Keratinocyte (primary cell): ENCODE data around the gene CTCFL. TPM values are rescaled to one million over a fixed set of nuclear protein-coding genes. Genes with fewer than 3 reads are reported as not detected.

Experiments used
- DNase-seq: peaks from one replicate; pipeline ENCODE4 v3.0.0-alpha.2; 2011; ENCODE audit warnings: low read depth, missing footprints, low spot score
- FAIRE-seq: peaks from 2 replicates; lab custom pipeline; 2011; peaks lifted over from hg19 to GRCh38; lab: Jason Lieb, UNC
- H2AFZ ChIP-seq: 2 replicates; pipeline ENCODE4 v1.6.0; 2012; ENCODE audit warnings: low read length, control low read depth, inconsistent platforms; ENCODE audit not compliant: control insufficient read depth
- H3K27ac ChIP-seq: 2 replicates; pipeline ENCODE4 v1.5.1; 2011; ENCODE audit warnings: low read length; ENCODE audit not compliant: control insufficient read depth, insufficient read depth
- H3K27me3 ChIP-seq: 3 replicates; pipeline ENCODE4 v1.6.0; 2011; ENCODE audit warnings: low read length; ENCODE audit not compliant: control insufficient read depth, insufficient read depth; ENCODE audit errors: extremely low read depth
- H3K36me3 ChIP-seq, 2 experiments: 2 replicates in 1 of 2; 3 replicates in 1 of 2; pipeline ENCODE4 v1.5.1; 2011; ENCODE audit warnings: low read length in 2 of 2, mild to moderate bottlenecking in 1 of 2; ENCODE audit not compliant: control insufficient read depth in 2 of 2, insufficient read depth in 2 of 2; ENCODE audit errors: extremely low read depth in 1 of 2
- H3K4me1 ChIP-seq: 3 replicates; pipeline ENCODE4 v1.5.1; 2011; ENCODE audit warnings: low read length; ENCODE audit not compliant: control insufficient read depth, insufficient read depth; ENCODE audit errors: extremely low read depth
- H3K4me2 ChIP-seq: 3 replicates; pipeline ENCODE4 v1.6.0; 2011; ENCODE audit warnings: low read depth, low read length; ENCODE audit not compliant: control insufficient read depth, insufficient read depth; ENCODE audit errors: extremely low read depth
- H3K4me3 ChIP-seq, 3 experiments: fragments of 200-600 bp in 1 of 3; sonication (generic) in 1 of 3; 2 replicates in 2 of 3; 3 replicates in 1 of 3; pipeline ENCODE4 v1.5.1; 2011 to 2016; ENCODE audit warnings: low read length in 3 of 3, mild to moderate bottlenecking in 3 of 3, control low read depth in 2 of 3, inconsistent platforms in 1 of 3, low read depth in 1 of 3, mixed read lengths in 1 of 3, mixed run types in 1 of 3, moderate library complexity in 1 of 3; ENCODE audit not compliant: control insufficient read depth in 2 of 3, insufficient read depth in 2 of 3; ENCODE audit errors: extremely low read depth in 1 of 3
- H3K79me2 ChIP-seq: 2 replicates; pipeline ENCODE4 v1.6.0; 2012; ENCODE audit warnings: low read length; ENCODE audit not compliant: control insufficient read depth, insufficient read depth
- H3K9ac ChIP-seq: 3 replicates; pipeline ENCODE4 v1.6.0; 2011; ENCODE audit warnings: low read length; ENCODE audit not compliant: control insufficient read depth, insufficient read depth; ENCODE audit errors: extremely low read depth
- H3K9me1 ChIP-seq: 3 replicates; pipeline ENCODE4 v1.6.0; 2011; ENCODE audit warnings: low read length; ENCODE audit not compliant: control insufficient read depth, insufficient read depth; ENCODE audit errors: extremely low read depth
- H3K9me3 ChIP-seq: 2 replicates; pipeline ENCODE4 v1.5.1; 2012; ENCODE audit warnings: low read depth, low read length; ENCODE audit not compliant: control insufficient read depth
- H4K20me1 ChIP-seq: 3 replicates; pipeline ENCODE4 v1.6.0; 2011; ENCODE audit warnings: low read length; ENCODE audit not compliant: control insufficient read depth, insufficient read depth; ENCODE audit errors: extremely low read depth
- CTCF ChIP-seq, 3 experiments: IDR thresholded peaks in 1 of 3; conservative IDR thresholded peaks in 1 of 3; optimal IDR thresholded peaks in 1 of 3; 2 replicates in 2 of 3; 3 replicates in 1 of 3; pipeline versions ENCODE3 to v1.5.1; 2011; ENCODE audit warnings: low read length in 3 of 3, mild to moderate bottlenecking in 3 of 3, moderate library complexity in 2 of 3, control low read depth in 1 of 3, inconsistent platforms in 1 of 3; ENCODE audit not compliant: insufficient read depth in 2 of 3; ENCODE audit errors: extremely low read depth in 1 of 3
- EZH2 ChIP-seq: IDR thresholded peaks from one replicate; pipeline ENCODE4 v1.6.1; 2012; ENCODE audit warnings: inconsistent platforms, mild to moderate bottlenecking, low read length, moderate library complexity
- dilution Hi-C: fragments of 300-500 bp; cut with MboI; formaldehyde crosslinking; loops from one replicate; pipeline ENCODE4 v1.7.0; 2020; ENCODE audit warnings: low sequenced_read_pairs; ENCODE audit not compliant: extremely low pct_ligation_motif_present
- polyA plus RNA-seq, 5 experiments: library from polyadenylated mRNA; depleted of rRNA in 3 of 5; stranded (reverse) in 3 of 5; stranded (forward) in 1 of 5; unstranded in 1 of 5; fragments of >200 nt; gene quantifications; 1 replicate in 1 of 5; 2 replicates in 3 of 5; 3 replicates in 1 of 5; pipeline versions ENCODE4 v1.2.1 to v1.2.3, GENCODE V29; 2011 to 2012; ENCODE audit warnings: missing spikeins in 2 of 5, low read depth in 1 of 5, low replicate concordance in 1 of 5

CTCFL gene
- polyA plus RNA-seq, 1 donor (not counting 4 experiments of a cell fraction or from before 2014, with no cell fraction given), result not detected

- no peak for TF ChIP-seq CTCF (optimal IDR thresholded peaks at IDR 0.05 in 1 of 3, IDR thresholded peaks at IDR 0.05 in 1 of 3, conservative IDR thresholded peaks at IDR 0.05 in 1 of 3; ENCODE audit: extremely low read depth in 1 of 3, insufficient read depth in 2 of 3, low read length in 3 of 3)
- TF ChIP-seq EZH2, result no peak
- H3K4me3 ChIP-seq, result no peak overlapping the region
- no peaks in the 10 kb centered on the region for H3K36me3 ChIP-seq
- peaks cover 73% of the 10 kb centered on the region for H3K27me3 ChIP-seq
- H3K27ac ChIP-seq, result no peak overlapping the region
- no peak overlapping the region for H2AFZ ChIP-seq
- dilution Hi-C loops, result no loop called here
- no peaks in the 10 kb centered on the region for H3K9me3 ChIP-seq
- no peak overlapping the region for H3K4me2 ChIP-seq
- H3K9me1 ChIP-seq, result no peaks in the 10 kb centered on the region
- no peaks in the 10 kb centered on the region for H3K79me2 ChIP-seq
- H3K4me1 ChIP-seq, result no peaks in the 10 kb centered on the region
- no peak for DNase-seq
- FAIRE-seq, result no peak
- H3K9ac ChIP-seq, result no peak overlapping the region
- no peaks in the 10 kb centered on the region for H4K20me1 ChIP-seq
These were observed 54.8 kb downstream of the CTCFL start for GRCh38 chr20:57470212-57470522.

GRCh38 chr20:57469418-57470211, 55.3 kb downstream of the CTCFL start:
- FAIRE-seq (no peak), DNase-seq (no peak)
- no peaks in the 10 kb centered on the region for H3K79me2 ChIP-seq
- H3K27ac ChIP-seq, result no peak overlapping the region
- no peaks in the 10 kb centered on the region for H3K4me1 ChIP-seq
- H4K20me1 ChIP-seq, result no peaks in the 10 kb centered on the region
- no peaks in the 10 kb centered on the region for H3K36me3 ChIP-seq
- no peak overlapping the region for H3K9ac ChIP-seq
- H3K4me3 ChIP-seq, result no peak overlapping the region
- H3K4me2 ChIP-seq, result no peak overlapping the region
- H2AFZ ChIP-seq, result no peak overlapping the region
- peaks cover 70% of the 10 kb centered on the region for H3K27me3 ChIP-seq
- dilution Hi-C loops, result no loop called here
- TF ChIP-seq CTCF (optimal IDR thresholded peaks at IDR 0.05 in 1 of 3, IDR thresholded peaks at IDR 0.05 in 1 of 3, conservative IDR thresholded peaks at IDR 0.05 in 1 of 3; ENCODE audit: extremely low read depth in 1 of 3, insufficient read depth in 2 of 3, low read length in 3 of 3), result no peak
- TF ChIP-seq EZH2, result no peak
- H3K9me3 ChIP-seq, result no peaks in the 10 kb centered on the region
- H3K9me1 ChIP-seq, result no peaks in the 10 kb centered on the region
